ENCODE measurements around the gene TUB. TPM values are rescaled to one million over a fixed set of nuclear protein-coding genes. Genes with fewer than 3 reads are reported as not detected.

The TUB gene
- total RNA-seq, 1 experiment from 2014 or later: 2.2 TPM

DNA sequence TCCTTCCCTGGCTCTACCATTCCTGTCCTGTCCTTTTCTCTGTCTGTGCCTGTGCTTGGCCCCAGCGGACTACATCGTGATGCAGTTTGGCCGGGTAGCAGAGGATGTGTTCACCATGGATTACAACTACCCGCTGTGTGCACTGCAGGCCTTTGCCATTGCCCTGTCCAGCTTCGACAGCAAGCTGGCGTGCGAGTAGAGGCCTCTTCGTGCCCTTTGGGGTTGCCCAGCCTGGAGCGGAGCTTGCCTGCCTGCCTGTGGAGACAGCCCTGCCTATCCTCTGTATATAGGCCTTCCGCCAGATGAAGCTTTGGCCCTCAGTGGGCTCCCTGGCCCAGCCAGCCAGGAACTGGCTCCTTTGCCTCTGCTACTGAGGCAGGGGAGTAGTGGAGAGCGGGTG, 20.4 kb downstream of the TUB start:
- Mint-ChIP-seq H3K9me3 (ENCODE audit: low read depth, unreplicated experiment) (no peaks in the 10 kb centered on the region), H3K4me3 (ENCODE audit: low read depth, unreplicated experiment) (no peak overlapping the region), H3K4me1 (ENCODE audit: low read depth, unreplicated experiment) (no peaks in the 10 kb centered on the region), H3K36me3 (ENCODE audit: insufficient read depth, unreplicated experiment) (no peaks in the 10 kb centered on the region), H3K27ac (ENCODE audit: unreplicated experiment) (no peak overlapping the region), H3K27me3 (ENCODE audit: unreplicated experiment) (peaks cover 13% of the 10 kb centered on the region)
- no peak for DNase-seq
- intact Hi-C loops (cut with micrococcal nuclease; ENCODE audit: unreplicated experiment): no loop called here
- CTCF ChIA-PET: interaction anchor here (3.3 kb wide), 1 partner anchor 95 kb away, joined by 97 read pairs; no protein-coding TSS in a partner anchor
- no TSS peak for BruUV-seq (replicated peaks)
- no peak for TF ChIP-seq CTCF (IDR thresholded peaks at IDR 0.05; ENCODE audit: unreplicated experiment)

DNA sequence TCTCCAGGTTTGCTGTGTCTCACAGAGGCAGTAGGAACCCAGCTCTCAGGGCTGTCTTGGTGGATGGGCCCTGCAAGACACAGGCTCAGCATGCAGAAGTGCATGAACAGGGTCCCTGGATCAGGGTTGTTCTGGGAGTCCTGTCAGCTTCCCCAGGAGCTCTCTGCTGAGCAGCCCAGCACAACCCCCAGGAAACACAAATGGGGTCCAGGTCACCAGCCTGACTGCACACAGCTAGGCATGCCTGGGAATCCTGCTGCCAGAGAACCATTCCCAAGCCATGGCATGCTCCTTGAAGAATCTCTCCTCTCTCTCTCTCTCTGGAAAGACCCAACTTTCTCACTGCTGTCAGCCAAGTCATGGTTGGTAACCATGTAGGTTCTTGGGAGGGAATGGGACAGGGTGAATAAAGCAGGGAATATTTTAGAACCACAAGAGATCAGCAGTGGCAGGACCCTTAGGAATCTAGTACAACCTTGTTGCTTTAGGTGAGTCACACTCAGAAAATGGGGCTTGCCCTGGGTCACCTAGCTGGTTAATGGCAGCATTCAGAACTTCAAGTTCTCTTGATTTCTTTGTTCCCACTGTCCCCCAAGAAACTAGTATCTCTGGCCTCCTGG, 21.4 kb downstream of the TUB start:
- DNase-seq: no peak
- CTCF ChIA-PET: no interaction called here
- TF ChIP-seq CTCF (IDR thresholded peaks at IDR 0.05; ENCODE audit: unreplicated experiment): no peak
- Mint-ChIP-seq H3K36me3 (ENCODE audit: insufficient read depth, unreplicated experiment) (no peaks in the 10 kb centered on the region), H3K27ac (ENCODE audit: unreplicated experiment) (no peak overlapping the region), H3K4me3 (ENCODE audit: low read depth, unreplicated experiment) (no peak overlapping the region), H3K4me1 (ENCODE audit: low read depth, unreplicated experiment) (no peaks in the 10 kb centered on the region), H3K9me3 (ENCODE audit: low read depth, unreplicated experiment) (no peaks in the 10 kb centered on the region), H3K27me3 (ENCODE audit: unreplicated experiment) (peaks cover 13% of the 10 kb centered on the region)
- intact Hi-C loops (cut with micrococcal nuclease; ENCODE audit: unreplicated experiment): no loop called here
- BruUV-seq (replicated peaks): no TSS peak

DNA sequence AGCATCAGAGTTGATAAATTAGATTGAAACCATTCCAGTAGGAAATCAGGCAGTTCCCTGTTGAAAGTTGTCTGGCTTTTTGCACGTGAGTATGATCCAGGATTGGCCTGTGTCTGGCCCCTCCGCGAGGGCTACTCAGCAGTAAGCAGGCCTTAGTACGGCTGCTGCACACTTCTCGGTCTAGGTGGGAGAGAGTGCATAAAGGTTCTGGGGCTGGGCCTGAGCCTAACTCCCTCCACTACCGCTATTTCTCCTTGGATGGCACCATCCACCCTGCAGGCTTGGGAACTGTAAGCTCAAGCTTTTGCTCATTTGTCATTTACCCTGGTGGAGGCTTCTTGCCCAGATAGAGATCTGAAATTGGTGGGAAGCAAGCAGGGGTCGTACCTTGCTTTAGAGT, 22.0 kb downstream of the TUB start:
- no peaks in the 10 kb centered on the region for H3K4me1 Mint-ChIP-seq (ENCODE audit: low read depth, unreplicated experiment)
- no TSS peak for BruUV-seq (replicated peaks)
- DNase-seq: no peak
- intact Hi-C loops (cut with micrococcal nuclease; ENCODE audit: unreplicated experiment): no loop called here
- H3K27ac Mint-ChIP-seq (ENCODE audit: unreplicated experiment): no peak overlapping the region
- TF ChIP-seq CTCF (IDR thresholded peaks at IDR 0.05; ENCODE audit: unreplicated experiment): no peak
- H3K27me3 Mint-ChIP-seq (ENCODE audit: unreplicated experiment): peaks cover 13% of the 10 kb centered on the region
- CTCF ChIA-PET: no interaction called here
- no peak overlapping the region for H3K4me3 Mint-ChIP-seq (ENCODE audit: low read depth, unreplicated experiment)
- no peaks in the 10 kb centered on the region for H3K36me3 Mint-ChIP-seq (ENCODE audit: insufficient read depth, unreplicated experiment)
- no peaks in the 10 kb centered on the region for H3K9me3 Mint-ChIP-seq (ENCODE audit: low read depth, unreplicated experiment)

DNA sequence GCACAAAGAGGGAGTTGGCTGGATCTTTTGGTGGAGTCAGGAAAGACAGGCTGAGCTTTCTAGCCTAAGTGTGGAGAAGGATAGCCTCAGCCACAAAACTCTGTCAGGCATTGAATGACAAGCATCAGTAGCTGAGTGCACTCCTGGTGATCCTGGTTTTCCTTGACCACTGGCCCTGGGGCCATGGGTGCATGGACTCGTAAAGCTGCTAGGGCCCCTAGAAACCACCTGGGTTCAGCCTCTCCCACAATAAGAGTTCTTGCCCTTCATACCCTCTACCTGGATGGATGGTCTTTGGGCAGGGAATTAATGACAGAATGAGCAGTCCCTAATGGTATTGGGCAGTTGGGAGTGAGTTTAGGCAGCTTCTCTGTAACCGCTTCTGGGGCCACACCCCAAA, 22.9 kb downstream of the TUB start:
- TF ChIP-seq CTCF (IDR thresholded peaks at IDR 0.05; ENCODE audit: unreplicated experiment): no peak
- H3K4me1 Mint-ChIP-seq (ENCODE audit: low read depth, unreplicated experiment): no peaks in the 10 kb centered on the region
- CTCF ChIA-PET: no interaction called here
- intact Hi-C loops (cut with micrococcal nuclease; ENCODE audit: unreplicated experiment): no loop called here
- no peaks in the 10 kb centered on the region for H3K9me3 Mint-ChIP-seq (ENCODE audit: low read depth, unreplicated experiment)
- no peak for DNase-seq
- peaks cover 17% of the 10 kb centered on the region for H3K27me3 Mint-ChIP-seq (ENCODE audit: unreplicated experiment)
- BruUV-seq (replicated peaks): no TSS peak
- H3K27ac Mint-ChIP-seq (ENCODE audit: unreplicated experiment): no peak overlapping the region
- no peak overlapping the region for H3K4me3 Mint-ChIP-seq (ENCODE audit: low read depth, unreplicated experiment)
- H3K36me3 Mint-ChIP-seq (ENCODE audit: insufficient read depth, unreplicated experiment): no peaks in the 10 kb centered on the region

Data from Calu3 (cell line).